Measurements from ENCODE around the gene CLSTN1. TPM values are rescaled to one million over a fixed set of nuclear protein-coding genes. Genes with fewer than 3 reads are reported as not detected.

Gene CLSTN1
- total RNA-seq, 1 donor from 2014 or later: 84.8 TPM

DNA sequence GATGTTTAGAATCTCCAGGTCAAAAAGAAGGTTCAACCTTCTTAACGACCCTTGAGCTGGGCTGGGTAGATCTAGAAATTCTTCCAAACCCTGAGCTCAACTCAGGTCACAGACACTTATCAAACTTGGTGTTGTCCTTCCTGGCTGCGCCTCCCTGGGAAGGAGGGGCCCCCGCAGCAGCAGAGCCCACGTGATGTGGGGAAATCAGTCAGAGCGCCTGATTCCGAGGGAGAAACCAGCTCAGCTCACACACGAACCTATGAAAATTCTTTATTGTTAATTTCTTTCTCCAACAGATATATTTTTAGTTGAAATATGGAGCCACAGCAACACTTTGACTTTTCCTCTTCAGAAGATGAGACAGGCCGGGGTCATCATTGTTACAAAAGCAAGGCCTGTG lies 24.3 kb upstream of the CLSTN1 start:
- TF ChIP-seq, protein P1, sequence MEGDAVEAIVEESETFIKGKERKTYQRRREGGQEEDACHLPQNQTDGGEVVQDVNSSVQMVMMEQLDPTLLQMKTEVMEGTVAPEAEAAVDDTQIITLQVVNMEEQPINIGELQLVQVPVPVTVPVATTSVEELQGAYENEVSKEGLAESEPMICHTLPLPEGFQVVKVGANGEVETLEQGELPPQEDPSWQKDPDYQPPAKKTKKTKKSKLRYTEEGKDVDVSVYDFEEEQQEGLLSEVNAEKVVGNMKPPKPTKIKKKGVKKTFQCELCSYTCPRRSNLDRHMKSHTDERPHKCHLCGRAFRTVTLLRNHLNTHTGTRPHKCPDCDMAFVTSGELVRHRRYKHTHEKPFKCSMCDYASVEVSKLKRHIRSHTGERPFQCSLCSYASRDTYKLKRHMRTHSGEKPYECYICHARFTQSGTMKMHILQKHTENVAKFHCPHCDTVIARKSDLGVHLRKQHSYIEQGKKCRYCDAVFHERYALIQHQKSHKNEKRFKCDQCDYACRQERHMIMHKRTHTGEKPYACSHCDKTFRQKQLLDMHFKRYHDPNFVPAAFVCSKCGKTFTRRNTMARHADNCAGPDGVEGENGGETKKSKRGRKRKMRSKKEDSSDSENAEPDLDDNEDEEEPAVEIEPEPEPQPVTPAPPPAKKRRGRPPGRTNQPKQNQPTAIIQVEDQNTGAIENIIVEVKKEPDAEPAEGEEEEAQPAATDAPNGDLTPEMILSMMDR (IDR thresholded peaks at IDR 0.05; ENCODE audit: unreplicated experiment): no peak
- peaks cover 3% of the 10 kb centered on the region for H3K36me3 Mint-ChIP-seq (ENCODE audit: low read depth, unreplicated experiment)
- no peaks in the 10 kb centered on the region for H3K9me3 Mint-ChIP-seq (ENCODE audit: unreplicated experiment)
- peaks cover 7% of the 10 kb centered on the region for H3K27me3 Mint-ChIP-seq (ENCODE audit: unreplicated experiment)
- peaks cover 7% of the 10 kb centered on the region for H3K4me1 Mint-ChIP-seq (ENCODE audit: unreplicated experiment)
- H3K27ac Mint-ChIP-seq (ENCODE audit: unreplicated experiment): no peak overlapping the region
- peak overlapping the region; percentile 67 for H3K4me3 Mint-ChIP-seq (ENCODE audit: unreplicated experiment)
- no peak for DNase-seq (ENCODE audit: low spot score)

DNA sequence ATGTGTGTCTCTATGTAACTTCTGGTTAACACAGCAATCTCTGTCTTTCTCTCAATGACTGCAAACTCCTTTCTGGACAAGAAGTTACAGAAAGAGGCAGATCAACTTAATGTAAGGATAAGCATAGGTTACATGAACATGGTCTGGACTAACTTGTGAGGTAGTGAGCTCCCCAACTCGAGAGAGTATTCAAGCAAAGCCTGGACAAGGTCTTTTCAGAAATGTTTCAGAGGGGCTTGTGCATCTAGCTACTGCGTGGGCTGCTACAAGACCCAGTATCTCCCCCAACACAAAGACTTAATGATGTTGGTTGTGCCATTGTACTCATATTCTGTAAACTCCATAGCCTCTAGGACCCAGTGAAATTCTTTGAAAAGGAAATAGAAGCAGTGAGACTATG lies 23.5 kb upstream of the CLSTN1 start:
- no peak for DNase-seq (ENCODE audit: low spot score)
- Mint-ChIP-seq H3K4me1 (ENCODE audit: unreplicated experiment) (peaks cover 7% of the 10 kb centered on the region), H3K9me3 (ENCODE audit: unreplicated experiment) (no peaks in the 10 kb centered on the region), H3K27ac (ENCODE audit: unreplicated experiment) (no peak overlapping the region), H3K27me3 (ENCODE audit: unreplicated experiment) (peaks cover 7% of the 10 kb centered on the region), H3K4me3 (ENCODE audit: unreplicated experiment) (no peak overlapping the region), H3K36me3 (ENCODE audit: low read depth, unreplicated experiment) (peaks cover 3% of the 10 kb centered on the region)
- TF ChIP-seq, protein P1 (IDR thresholded peaks at IDR 0.05; ENCODE audit: unreplicated experiment): no peak

DNA sequence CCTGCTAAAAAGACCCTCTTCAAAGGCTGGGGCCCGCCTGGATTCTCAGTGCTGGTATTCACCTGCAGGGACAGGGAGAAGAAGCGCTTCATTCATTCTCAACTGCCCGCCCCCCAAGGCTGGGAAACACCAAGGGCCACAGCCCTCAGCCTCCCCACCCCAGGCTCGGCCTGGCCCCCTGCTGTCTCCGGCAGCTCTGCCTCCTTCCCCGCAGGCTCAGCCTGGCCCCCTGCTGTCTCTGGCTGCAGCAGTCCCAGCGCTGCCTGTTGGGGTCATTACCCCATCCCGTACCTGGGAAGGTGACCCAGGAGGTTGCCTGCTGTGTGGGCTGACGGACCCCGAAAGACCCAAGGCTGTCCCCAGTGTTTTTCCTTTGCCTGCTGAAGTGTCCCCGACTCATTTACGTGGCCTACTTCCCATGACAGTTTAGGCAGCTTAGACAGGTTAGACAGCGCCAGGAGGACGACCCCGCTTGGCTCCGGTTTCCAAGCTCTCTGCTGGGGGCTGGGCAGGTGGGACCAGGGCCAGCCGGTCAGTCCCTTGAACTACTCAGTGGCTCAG lies 22.9 kb upstream of the CLSTN1 start:
- Mint-ChIP-seq H3K36me3 (ENCODE audit: low read depth, unreplicated experiment) (peaks cover 3% of the 10 kb centered on the region), H3K27me3 (ENCODE audit: unreplicated experiment) (peaks cover 7% of the 10 kb centered on the region), H3K27ac (ENCODE audit: unreplicated experiment) (no peak overlapping the region), H3K4me1 (ENCODE audit: unreplicated experiment) (peaks cover 7% of the 10 kb centered on the region), H3K4me3 (ENCODE audit: unreplicated experiment) (no peak overlapping the region), H3K9me3 (ENCODE audit: unreplicated experiment) (no peaks in the 10 kb centered on the region)
- DNase-seq (ENCODE audit: low spot score): no peak
- TF ChIP-seq, protein P1 (IDR thresholded peaks at IDR 0.05; ENCODE audit: unreplicated experiment): no peak

DNA sequence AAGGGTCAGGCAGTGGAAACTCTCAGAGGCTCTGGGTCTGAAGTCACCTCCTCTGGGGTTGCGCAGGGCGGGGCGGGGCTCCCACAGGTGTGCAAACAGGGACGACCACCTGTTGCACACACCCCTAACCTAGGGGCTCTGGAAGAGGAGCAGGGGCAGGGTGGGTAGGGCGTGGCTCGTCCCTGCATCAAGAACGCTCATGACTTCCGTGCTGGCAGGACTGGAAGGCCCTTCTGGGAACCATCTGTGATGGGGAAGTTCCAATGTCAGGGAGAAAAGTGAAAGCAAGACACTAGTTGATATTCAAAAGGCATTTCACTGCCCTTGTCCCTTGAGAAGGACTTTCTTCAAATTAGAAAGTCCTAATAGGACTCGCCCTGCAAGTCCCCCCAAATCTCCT lies 22.1 kb upstream of the CLSTN1 start:
- H3K27me3 Mint-ChIP-seq (ENCODE audit: unreplicated experiment): peaks cover 9% of the 10 kb centered on the region
- H3K4me1 Mint-ChIP-seq (ENCODE audit: unreplicated experiment): peaks cover 7% of the 10 kb centered on the region
- TF ChIP-seq, protein P1 (IDR thresholded peaks at IDR 0.05; ENCODE audit: unreplicated experiment): no peak
- H3K36me3 Mint-ChIP-seq (ENCODE audit: low read depth, unreplicated experiment): peaks cover 3% of the 10 kb centered on the region
- no peak for DNase-seq (ENCODE audit: low spot score)
- H3K9me3 Mint-ChIP-seq (ENCODE audit: unreplicated experiment): no peaks in the 10 kb centered on the region
- no peak overlapping the region for H3K4me3 Mint-ChIP-seq (ENCODE audit: unreplicated experiment)
- H3K27ac Mint-ChIP-seq (ENCODE audit: unreplicated experiment): no peak overlapping the region

DNA sequence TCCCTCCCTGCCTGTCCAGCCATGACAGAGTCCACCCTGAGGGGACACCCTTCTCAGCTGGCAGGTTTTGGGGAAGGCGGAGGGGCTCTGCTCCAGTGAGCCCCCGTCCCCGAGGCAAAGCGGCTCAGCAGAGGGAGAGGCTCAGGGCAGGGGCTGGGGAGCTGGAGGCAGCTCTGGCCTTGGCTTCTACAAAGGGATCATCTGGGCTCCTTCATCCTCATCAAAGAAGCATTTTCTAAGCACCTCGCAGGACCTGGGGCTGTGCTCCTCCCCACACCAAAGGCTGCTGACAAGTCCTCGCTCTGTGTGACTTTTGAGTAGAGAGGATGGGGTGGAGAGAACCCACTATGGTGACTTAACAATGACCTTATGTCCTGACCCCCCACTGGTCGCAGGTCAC lies 21.0 kb upstream of the CLSTN1 start:
- H3K27ac Mint-ChIP-seq (ENCODE audit: unreplicated experiment): peak overlapping the region; percentile 52
- no peak for DNase-seq (ENCODE audit: low spot score)
- peaks cover 7% of the 10 kb centered on the region for H3K4me1 Mint-ChIP-seq (ENCODE audit: unreplicated experiment)
- TF ChIP-seq, protein P1 (IDR thresholded peaks at IDR 0.05; ENCODE audit: unreplicated experiment): no peak
- no peaks in the 10 kb centered on the region for H3K9me3 Mint-ChIP-seq (ENCODE audit: unreplicated experiment)
- H3K4me3 Mint-ChIP-seq (ENCODE audit: unreplicated experiment): no peak overlapping the region
- H3K27me3 Mint-ChIP-seq (ENCODE audit: unreplicated experiment): peaks cover 9% of the 10 kb centered on the region
- no peaks in the 10 kb centered on the region for H3K36me3 Mint-ChIP-seq (ENCODE audit: low read depth, unreplicated experiment)

Data from endothelial cell (in vitro differentiated cells).